Measurements from ENCODE around the gene GAL3ST2. TPM values are rescaled to one million over a fixed set of nuclear protein-coding genes. Genes with fewer than 3 reads are reported as not detected.

The GAL3ST2 gene
- total RNA-seq, 2 experiments from 2014 or later = 1.1 TPM; not detected in 1

DNA sequence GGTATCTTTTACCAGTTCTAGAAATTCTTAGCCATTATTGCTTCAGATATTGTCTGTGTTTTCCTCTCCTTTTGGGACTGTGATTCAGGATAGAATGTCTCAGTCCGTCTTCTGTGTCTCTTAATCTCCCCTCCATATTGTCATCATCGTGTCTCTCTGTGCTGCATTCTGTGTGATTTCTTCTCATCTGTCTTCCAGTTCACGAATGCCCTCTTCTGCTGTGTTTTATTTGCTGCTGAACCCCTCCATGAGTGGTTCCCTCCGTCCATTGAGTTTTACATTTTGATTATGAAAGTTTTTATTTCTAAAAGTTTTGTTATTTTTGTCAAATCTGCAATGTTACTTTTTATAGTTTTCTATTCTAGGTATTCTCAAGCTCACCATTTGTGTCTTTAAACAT, 30.5 kb upstream of the GAL3ST2 start:
- Histone ChIP-seq H3K9me2 (ENCODE audit: insufficient read depth, low read length) (no peaks in the 10 kb centered on the region), H3K79me2 (ENCODE audit: insufficient read depth, low read depth, low read length) (no peaks in the 10 kb centered on the region), H3K36me3 (ENCODE audit: insufficient read depth, low read length) (peaks cover 43% of the 10 kb centered on the region), H3K9me3 (ENCODE audit: low read length) (no peaks in the 10 kb centered on the region), H3K4me1 (ENCODE audit: insufficient read depth, low read length, poor library complexity, severe bottlenecking) (no peaks in the 10 kb centered on the region), H4K20me1 (ENCODE audit: insufficient read depth, low read length) (no peaks in the 10 kb centered on the region), H3K4me3 (ENCODE audit: low read depth, low read length, poor library complexity, severe bottlenecking) (no peak overlapping the region), H3K4me2 (ENCODE audit: low read length) (no peak overlapping the region), H2AFZ (ENCODE audit: low read length) (no peak overlapping the region), H3K27ac (ENCODE audit: low read depth, low read length, poor library complexity, severe bottlenecking) (no peak overlapping the region)
- intact Hi-C loops (cut with micrococcal nuclease; ENCODE audit: unreplicated experiment) = no loop called here
- ChIA-PET CTCF (ENCODE audit: unreplicated experiment) (no interaction called here), POLR2A (no interaction called here)
- no peak for DNase-seq (ENCODE audit: low spot score)
- no TSS peak for BruUV-seq (replicated peaks)
- TF ChIP-seq, protein P1, sequence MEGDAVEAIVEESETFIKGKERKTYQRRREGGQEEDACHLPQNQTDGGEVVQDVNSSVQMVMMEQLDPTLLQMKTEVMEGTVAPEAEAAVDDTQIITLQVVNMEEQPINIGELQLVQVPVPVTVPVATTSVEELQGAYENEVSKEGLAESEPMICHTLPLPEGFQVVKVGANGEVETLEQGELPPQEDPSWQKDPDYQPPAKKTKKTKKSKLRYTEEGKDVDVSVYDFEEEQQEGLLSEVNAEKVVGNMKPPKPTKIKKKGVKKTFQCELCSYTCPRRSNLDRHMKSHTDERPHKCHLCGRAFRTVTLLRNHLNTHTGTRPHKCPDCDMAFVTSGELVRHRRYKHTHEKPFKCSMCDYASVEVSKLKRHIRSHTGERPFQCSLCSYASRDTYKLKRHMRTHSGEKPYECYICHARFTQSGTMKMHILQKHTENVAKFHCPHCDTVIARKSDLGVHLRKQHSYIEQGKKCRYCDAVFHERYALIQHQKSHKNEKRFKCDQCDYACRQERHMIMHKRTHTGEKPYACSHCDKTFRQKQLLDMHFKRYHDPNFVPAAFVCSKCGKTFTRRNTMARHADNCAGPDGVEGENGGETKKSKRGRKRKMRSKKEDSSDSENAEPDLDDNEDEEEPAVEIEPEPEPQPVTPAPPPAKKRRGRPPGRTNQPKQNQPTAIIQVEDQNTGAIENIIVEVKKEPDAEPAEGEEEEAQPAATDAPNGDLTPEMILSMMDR (conservative IDR thresholded peaks at IDR 0.05; ENCODE audit: low read length) = no peak
- TF ChIP-seq EZH2phosphoT487 (IDR thresholded peaks at IDR 0.05; ENCODE audit: borderline replicate concordance, low read depth, low read length) = no peak

DNA sequence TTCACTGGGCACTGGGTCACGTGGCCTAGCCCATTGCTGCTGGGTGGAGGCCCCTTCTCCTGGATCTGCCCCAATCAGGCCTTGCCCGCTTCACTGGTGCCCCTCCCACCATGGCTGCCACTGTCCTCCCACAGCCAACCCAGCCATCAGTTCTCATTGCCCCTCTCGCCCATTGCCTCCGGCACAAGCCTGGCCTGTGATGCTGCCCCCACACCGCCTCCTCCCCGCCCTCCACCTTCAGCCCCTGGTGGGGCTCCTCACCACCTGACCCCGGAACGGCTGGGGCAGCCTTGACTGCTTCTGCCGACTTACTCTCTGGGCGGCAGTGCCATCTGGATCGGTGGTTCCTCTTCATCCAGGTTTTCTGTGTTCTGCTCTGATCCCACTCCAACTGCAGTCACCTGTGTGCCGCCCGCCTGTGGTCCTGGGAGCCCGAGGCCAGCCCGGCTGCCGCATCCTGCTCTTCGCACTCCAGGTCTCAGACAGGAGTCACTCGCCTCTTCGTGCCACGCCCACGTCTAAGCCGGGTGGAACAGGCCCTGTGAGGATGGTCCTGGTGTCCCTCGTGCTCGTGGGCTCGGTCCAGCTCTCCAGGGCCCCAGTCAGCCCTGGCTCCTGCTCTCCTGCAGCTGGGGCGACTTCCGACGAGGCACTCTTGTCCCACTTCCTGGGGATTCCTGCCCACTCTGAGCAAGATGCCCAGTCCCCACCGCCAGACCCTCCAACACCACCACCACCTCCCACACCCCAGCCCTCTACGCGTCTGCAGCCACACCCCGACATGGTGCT, 28.0 kb upstream of the GAL3ST2 start:
- Histone ChIP-seq H3K4me3 (ENCODE audit: low read depth, low read length, poor library complexity, severe bottlenecking) (no peak overlapping the region), H3K4me1 (ENCODE audit: insufficient read depth, low read length, poor library complexity, severe bottlenecking) (no peaks in the 10 kb centered on the region), H3K9me2 (ENCODE audit: insufficient read depth, low read length) (no peaks in the 10 kb centered on the region), H3K9me3 (ENCODE audit: low read length) (no peaks in the 10 kb centered on the region), H3K27ac (ENCODE audit: low read depth, low read length, poor library complexity, severe bottlenecking) (no peak overlapping the region), H4K20me1 (ENCODE audit: insufficient read depth, low read length) (no peaks in the 10 kb centered on the region), H3K36me3 (ENCODE audit: insufficient read depth, low read length) (peaks cover 42% of the 10 kb centered on the region), H2AFZ (ENCODE audit: low read length) (no peak overlapping the region), H3K4me2 (ENCODE audit: low read length) (no peak overlapping the region), H3K79me2 (ENCODE audit: insufficient read depth, low read depth, low read length) (no peaks in the 10 kb centered on the region)
- DNase-seq (ENCODE audit: low spot score) = no peak
- ChIA-PET POLR2A (no interaction called here), CTCF (ENCODE audit: unreplicated experiment) (interaction anchor here (0.6 kb wide), 1 partner anchor 130 kb away, joined by 3 read pairs; no protein-coding TSS in a partner anchor)
- no TSS peak for BruUV-seq (replicated peaks)
- TF ChIP-seq, protein P1 (conservative IDR thresholded peaks at IDR 0.05; ENCODE audit: low read length) = no peak
- TF ChIP-seq EZH2phosphoT487 (IDR thresholded peaks at IDR 0.05; ENCODE audit: borderline replicate concordance, low read depth, low read length) = no peak
- intact Hi-C loops (cut with micrococcal nuclease; ENCODE audit: unreplicated experiment) = no loop called here

DNA sequence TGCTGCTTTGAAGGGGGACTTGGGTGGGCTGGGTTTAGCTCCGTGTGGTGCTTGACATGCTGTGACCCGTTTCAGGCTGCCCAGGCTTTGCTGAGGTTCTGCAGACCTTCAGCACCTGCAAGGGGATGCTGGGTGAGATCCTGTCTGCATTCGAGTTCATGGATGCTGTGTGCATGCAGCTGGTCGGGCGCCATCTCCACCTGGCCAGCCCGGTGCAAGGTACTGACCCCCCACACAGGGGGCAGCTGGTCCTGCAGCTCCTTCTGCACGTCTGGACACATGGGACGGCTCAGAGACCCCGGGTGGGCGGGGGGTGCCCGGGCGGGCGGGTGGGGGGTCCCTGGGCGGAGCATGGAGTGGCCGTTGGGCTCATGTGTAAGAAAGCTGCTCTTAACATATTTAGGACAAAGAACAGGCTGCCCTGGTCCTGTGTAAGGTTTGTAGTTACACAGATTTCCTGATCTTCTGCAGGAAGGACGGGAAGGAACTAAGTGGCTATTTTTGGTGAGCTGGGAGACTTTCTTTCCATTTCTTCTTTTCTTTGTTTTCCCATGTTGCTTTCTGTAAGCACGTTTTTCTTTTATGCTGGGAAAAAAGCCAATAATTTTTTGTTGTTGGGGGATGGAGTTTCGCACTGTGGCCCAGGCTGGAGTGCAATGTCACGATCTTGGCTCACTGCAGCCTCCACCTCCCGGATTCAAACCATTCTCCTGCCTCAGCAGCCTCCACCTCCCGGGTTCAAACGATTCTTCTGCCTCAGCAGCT, 26.4 kb upstream of the GAL3ST2 start:
- H2AFZ ChIP-seq (ENCODE audit: low read length) = no peak overlapping the region
- H3K79me2 ChIP-seq (ENCODE audit: insufficient read depth, low read depth, low read length) = no peaks in the 10 kb centered on the region
- H4K20me1 ChIP-seq (ENCODE audit: insufficient read depth, low read length) = no peaks in the 10 kb centered on the region
- no peak overlapping the region for H3K4me2 ChIP-seq (ENCODE audit: low read length)
- no peaks in the 10 kb centered on the region for H3K9me2 ChIP-seq (ENCODE audit: insufficient read depth, low read length)
- H3K9me3 ChIP-seq (ENCODE audit: low read length) = no peaks in the 10 kb centered on the region
- CTCF ChIA-PET (ENCODE audit: unreplicated experiment) = no interaction called here
- H3K27ac ChIP-seq (ENCODE audit: low read depth, low read length, poor library complexity, severe bottlenecking) = no peak overlapping the region
- POLR2A ChIA-PET = no interaction called here
- DNase-seq (ENCODE audit: low spot score) = no peak
- peaks cover 27% of the 10 kb centered on the region for H3K36me3 ChIP-seq (ENCODE audit: insufficient read depth, low read length)
- BruUV-seq (replicated peaks) = no TSS peak
- no peak overlapping the region for H3K4me3 ChIP-seq (ENCODE audit: low read depth, low read length, poor library complexity, severe bottlenecking)
- TF ChIP-seq, protein P1 (conservative IDR thresholded peaks at IDR 0.05; ENCODE audit: low read length) = no peak
- no peak for TF ChIP-seq EZH2phosphoT487 (IDR thresholded peaks at IDR 0.05; ENCODE audit: borderline replicate concordance, low read depth, low read length)
- no peaks in the 10 kb centered on the region for H3K4me1 ChIP-seq (ENCODE audit: insufficient read depth, low read length, poor library complexity, severe bottlenecking)
- intact Hi-C loops (cut with micrococcal nuclease; ENCODE audit: unreplicated experiment) = no loop called here
